Activated CD4-positive, alpha-beta T cell treated with anti-CD3 and anti-CD28 coated beads for 36 hours (primary cell): Measurements from ENCODE around the gene ERH. TPM values are rescaled to one million over a fixed set of nuclear protein-coding genes. Genes with fewer than 3 reads are reported as not detected.
"Not testable (repeated sequence)": the region's sequence is repeated elsewhere in the genome, so short reads cannot be mapped to it uniquely, and the experiment has no call there.

Experiments
- ATAC-seq: fragments of 200-7000 bp; cut with Tn5 transposase; one replicate; pipeline ENCODE4 v1.10.0; 2021; ENCODE audit warnings: mild to moderate bottlenecking, moderate library complexity
- CTCF ChIA-PET: fragments of 350-600 bp; sonication (Branson Sonifier 250); formaldehyde crosslinking; loops from one replicate; lab custom pipeline; 2021; ENCODE audit warnings: antibody characterized with exemption; lab: Charles Lee
- POLR2A ChIA-PET: fragments of 350-600 bp; sonication (Branson Sonifier 250); formaldehyde crosslinking; loops from one replicate; lab custom pipeline; 2021; ENCODE audit warnings: antibody characterized with exemption, inconsistent platforms; lab: Charles Lee
- DNase-seq: peaks from one replicate; pipeline ENCODE4 v3.0.0-alpha.2; 2020
- H3K27ac Mint-ChIP-seq: one replicate; pipeline ENCODE4 v1.8.0; 2021; ENCODE audit warnings: mixed read lengths
- H3K27me3 Mint-ChIP-seq: one replicate; pipeline ENCODE4 v1.8.0; 2021; ENCODE audit warnings: mixed read lengths
- H3K36me3 Mint-ChIP-seq: one replicate; pipeline ENCODE4 v1.8.0; 2021; ENCODE audit warnings: low read depth, mixed read lengths
- H3K4me1 Mint-ChIP-seq: one replicate; pipeline ENCODE4 v1.8.0; 2021; ENCODE audit warnings: mixed read lengths
- H3K4me3 Mint-ChIP-seq: one replicate; pipeline ENCODE4 v1.8.0; 2021; ENCODE audit warnings: mild to moderate bottlenecking, moderate library complexity, mixed read lengths
- H3K9me3 Mint-ChIP-seq: one replicate; pipeline ENCODE4 v1.8.0; 2021; ENCODE audit warnings: low read depth, mixed read lengths
- intact Hi-C, 2 experiments: fragments of 100-400 bp; cut with DNase I in 1 of 2; cut with micrococcal nuclease in 1 of 2; formaldehyde crosslinking; loops; one replicate each; pipeline versions ENCODE4 v1.14.2 to v1.15.1; 2022 to 2024; cut with DNase I, micrococcal nuclease
- total RNA-seq, 2 experiments: library from RNA; stranded (reverse); gene quantifications; one replicate each; pipeline ENCODE4 v1.2.3, GENCODE V29; 2021

The ERH gene
- total RNA-seq, 2 experiments from 2014 or later: 343 to 385 TPM

DNA sequence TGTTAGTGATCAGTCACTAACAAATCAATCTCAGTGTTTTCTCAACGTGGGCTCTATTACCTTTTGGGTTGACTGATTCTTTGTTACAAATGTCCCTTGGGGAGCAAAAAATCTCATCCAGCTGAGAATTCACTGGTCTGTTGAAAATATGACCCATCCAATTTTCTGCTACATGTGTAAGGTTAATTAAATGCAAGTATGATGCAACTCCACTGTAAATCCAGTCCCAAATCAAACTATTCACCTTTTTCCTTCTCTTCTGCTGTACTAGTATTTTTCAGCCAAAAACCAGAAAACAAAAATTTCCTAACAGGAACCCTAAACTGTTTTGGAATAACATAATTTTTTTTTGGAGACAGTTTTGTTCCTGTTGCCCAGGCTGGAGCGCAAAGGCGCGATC lies 2.2 kb downstream of the ERH start:
- CTCF ChIA-PET: interaction anchor here (1.2 to 1.3 kb wide), 2 partner anchors 11 to 153 kb away, joined by 3 read pairs; no protein-coding TSS in a partner anchor
- H3K9me3 Mint-ChIP-seq: no peaks in the 10 kb centered on the region
- no peak for ATAC-seq
- intact Hi-C loops: loop anchor here (5.0 to 10.0 kb wide), 10 partner anchors 204 to 1724 kb away; partner anchors contain the start of genes RAD51B (in 2 of the 2), ZFYVE26 (in 2 of the 2), ACTN1 (in 1 of the 2) and COX16 (in 1 of the 2)
- H3K27me3 Mint-ChIP-seq: no peaks in the 10 kb centered on the region
- DNase-seq: no peak
- H3K4me3 Mint-ChIP-seq: peak overlapping the region; percentile 95
- POLR2A ChIA-PET: interaction anchor here (0.6 kb wide), 1 partner anchor 9 kb away, joined by 3 read pairs; no protein-coding TSS in a partner anchor
- peaks cover 63% of the 10 kb centered on the region for H3K36me3 Mint-ChIP-seq
- peak overlapping the region; percentile 100 for H3K27ac Mint-ChIP-seq
- peaks cover 72% of the 10 kb centered on the region for H3K4me1 Mint-ChIP-seq

DNA sequence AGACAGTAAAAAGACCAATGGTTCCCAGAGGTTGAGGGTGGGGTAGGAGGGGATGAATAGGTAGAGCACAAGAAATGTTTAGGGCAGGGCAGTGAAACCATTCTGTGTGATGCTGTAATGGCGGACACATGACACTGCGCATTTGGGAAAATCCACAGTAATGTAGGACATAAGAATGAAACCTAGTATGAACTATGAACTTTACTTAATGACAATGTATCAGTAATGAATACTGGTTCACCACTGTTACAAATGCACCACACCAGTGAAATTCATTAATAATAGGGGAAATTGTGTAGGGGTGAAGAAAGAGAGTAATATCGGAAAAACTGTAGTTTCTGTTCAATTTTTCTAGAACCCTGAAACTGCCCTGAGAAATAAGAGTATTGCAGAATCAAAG lies 5.6 kb downstream of the ERH start:
- Mint-ChIP-seq H3K4me3 (no peak overlapping the region), H3K27ac (no peak overlapping the region), H3K36me3 (peaks cover 86% of the 10 kb centered on the region), H3K9me3 (no peaks in the 10 kb centered on the region), H3K27me3 (no peaks in the 10 kb centered on the region), H3K4me1 (peaks cover 68% of the 10 kb centered on the region)
- POLR2A ChIA-PET: interaction anchor here (0.7 kb wide), 1 partner anchor 35 kb away, joined by 4 read pairs; no protein-coding TSS in a partner anchor
- CTCF ChIA-PET: no interaction called here
- ATAC-seq (no peak), DNase-seq (no peak)
- intact Hi-C loops: loop anchor here in 1 of 2 experiments (10.0 kb wide), 2 partner anchors 372 to 418 kb away; partner anchors contain the start of genes ACTN1 and SRSF5

DNA sequence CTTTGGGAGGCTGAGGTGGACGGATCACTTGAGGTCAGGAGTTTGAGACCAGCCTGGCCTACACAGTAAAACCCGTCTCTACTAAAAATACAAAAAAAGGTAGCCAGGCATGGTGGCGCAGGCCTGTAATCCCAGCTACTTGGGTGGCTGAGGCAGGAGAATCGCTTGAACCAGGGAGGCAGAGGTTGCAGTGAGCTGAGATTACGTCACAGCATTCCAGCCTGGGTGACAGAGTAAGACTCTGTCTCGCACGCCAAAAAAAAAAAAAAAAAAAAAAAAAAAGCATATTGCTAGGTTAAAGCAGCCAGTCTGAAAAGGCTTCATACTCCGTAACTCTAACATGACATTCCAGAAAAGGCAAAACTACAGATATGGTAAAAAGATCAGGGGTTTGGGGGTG lies 6.7 kb downstream of the ERH start:
- POLR2A ChIA-PET: not testable (repeated sequence)

DNA sequence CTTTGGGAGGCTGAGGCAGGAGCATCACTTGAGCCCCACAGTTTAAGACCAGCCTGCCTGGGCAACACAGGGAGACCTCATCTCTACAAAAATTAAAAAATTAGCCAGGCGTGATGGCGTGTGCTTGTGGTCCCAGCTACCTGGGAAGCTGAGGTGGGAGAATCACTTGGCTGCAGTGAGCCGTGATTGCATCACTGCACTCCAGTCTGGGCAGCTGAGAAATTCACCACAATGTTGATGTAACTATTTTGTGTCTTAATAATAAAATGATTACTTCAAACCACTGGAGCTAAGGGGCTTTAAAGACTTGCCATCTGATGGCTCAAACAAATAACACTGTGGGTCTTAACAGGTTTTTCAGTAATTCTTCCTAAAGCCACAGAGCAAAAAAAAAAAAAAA lies 10.8 kb downstream of the ERH start:
- CTCF ChIA-PET: interaction anchor here (1.3 kb wide), 2 partner anchors 30 to 145 kb away, joined by 3 to 5 read pairs; no protein-coding TSS in a partner anchor
- H3K4me3 Mint-ChIP-seq: no peak overlapping the region
- H3K27me3 Mint-ChIP-seq: no peaks in the 10 kb centered on the region

More for the DNA sequence above, 6.7 kb downstream of the ERH start:
- H3K27me3 Mint-ChIP-seq, H3K27ac Mint-ChIP-seq, H3K9me3 Mint-ChIP-seq, DNase-seq, H3K4me3 Mint-ChIP-seq, ATAC-seq: not testable (repeated sequence)
- CTCF ChIA-PET: interaction anchor here (0.8 to 1.7 kb wide), 2 partner anchors 13 to 124 kb away, joined by 4 read pairs; no protein-coding TSS in a partner anchor
- intact Hi-C loops: loop anchor here in 1 of 2 experiments (10.0 kb wide), 2 partner anchors 373 to 417 kb away; partner anchors contain the start of genes ACTN1 and SRSF5
- peaks cover 69% of the 10 kb centered on the region for H3K4me1 Mint-ChIP-seq
- H3K36me3 Mint-ChIP-seq: peaks cover 87% of the 10 kb centered on the region

DNA sequence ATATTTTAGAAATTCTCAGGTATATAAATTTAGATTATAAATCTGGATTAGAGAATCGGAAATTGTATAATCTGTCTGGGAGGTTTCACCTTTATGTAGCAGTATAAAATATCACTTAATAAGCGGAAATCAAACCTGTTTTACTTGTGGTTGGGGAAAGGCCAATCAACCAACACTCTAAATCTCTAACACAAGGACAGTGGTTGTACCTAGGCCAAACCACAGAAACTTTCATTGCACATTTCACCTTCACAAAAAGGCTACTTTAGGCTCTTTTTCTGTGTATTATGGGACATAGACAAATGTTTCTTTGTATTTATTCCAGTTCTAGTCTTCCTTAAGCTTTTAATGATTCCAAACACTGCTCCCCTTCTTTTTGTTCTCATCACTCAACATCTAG lies 19.8 kb downstream of the ERH start:
- ATAC-seq (no peak), DNase-seq (no peak)
- no peaks in the 10 kb centered on the region for H3K27me3 Mint-ChIP-seq
- ChIA-PET POLR2A (interaction anchor here (0.6 to 1.0 kb wide), 2 partner anchors 13 to 46 kb away, joined by 4 to 5 read pairs; no protein-coding TSS in a partner anchor), CTCF (no interaction called here)
- H3K4me1 Mint-ChIP-seq: peaks cover 11% of the 10 kb centered on the region
- intact Hi-C loops: no loop called here
- H3K36me3 Mint-ChIP-seq: peaks cover 62% of the 10 kb centered on the region
- no peak overlapping the region for H3K27ac Mint-ChIP-seq
- H3K9me3 Mint-ChIP-seq: peaks cover 9% of the 10 kb centered on the region
- no peak overlapping the region for H3K4me3 Mint-ChIP-seq

More for the DNA sequence above, 10.8 kb downstream of the ERH start:
- peaks cover 45% of the 10 kb centered on the region for H3K4me1 Mint-ChIP-seq
- no peaks in the 10 kb centered on the region for H3K9me3 Mint-ChIP-seq
- POLR2A ChIA-PET: interaction anchor here (0.7 kb wide), 2 partner anchors 8 to 13 kb away, joined by 3 read pairs; no protein-coding TSS in a partner anchor
- ATAC-seq (no peak), DNase-seq (no peak)
- H3K27ac Mint-ChIP-seq: no peak overlapping the region
- intact Hi-C loops: no loop called here
- H3K36me3 Mint-ChIP-seq: peaks cover 74% of the 10 kb centered on the region

DNA sequence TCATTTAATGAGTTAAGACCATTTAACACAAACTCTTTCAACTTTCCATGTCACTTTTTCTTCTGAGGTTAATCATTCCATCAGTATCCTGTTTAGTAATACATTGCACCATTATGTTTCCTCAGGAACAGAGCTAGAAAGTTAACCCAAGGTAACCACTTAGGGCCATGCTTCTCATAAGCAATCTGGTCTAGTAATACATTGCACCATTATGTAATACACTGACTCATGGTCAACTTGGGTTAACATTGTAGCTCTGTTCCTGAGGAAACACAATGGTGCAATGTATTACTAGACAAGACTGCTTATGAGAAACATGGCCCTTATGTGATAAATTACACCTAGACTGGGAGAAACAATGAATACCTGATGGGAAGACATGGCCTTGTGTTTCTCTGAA lies 21.7 kb downstream of the ERH start:
- no peaks in the 10 kb centered on the region for H3K27me3 Mint-ChIP-seq
- no peak overlapping the region for H3K4me3 Mint-ChIP-seq
- peaks cover 9% of the 10 kb centered on the region for H3K9me3 Mint-ChIP-seq
- no peak for DNase-seq
- H3K36me3 Mint-ChIP-seq: peaks cover 62% of the 10 kb centered on the region
- ATAC-seq: no peak
- peaks cover 16% of the 10 kb centered on the region for H3K4me1 Mint-ChIP-seq
- intact Hi-C loops: no loop called here
- CTCF ChIA-PET: interaction anchor here (0.7 to 1.2 kb wide), 3 partner anchors 10 to 135 kb away, joined by 3 read pairs; no protein-coding TSS in a partner anchor
- POLR2A ChIA-PET: interaction anchor here (1.2 kb wide), 1 partner anchor 22 kb away, joined by 3 read pairs; the partner anchor contains the start of genes ERH and SLC39A9
- H3K27ac Mint-ChIP-seq: no peak overlapping the region

DNA sequence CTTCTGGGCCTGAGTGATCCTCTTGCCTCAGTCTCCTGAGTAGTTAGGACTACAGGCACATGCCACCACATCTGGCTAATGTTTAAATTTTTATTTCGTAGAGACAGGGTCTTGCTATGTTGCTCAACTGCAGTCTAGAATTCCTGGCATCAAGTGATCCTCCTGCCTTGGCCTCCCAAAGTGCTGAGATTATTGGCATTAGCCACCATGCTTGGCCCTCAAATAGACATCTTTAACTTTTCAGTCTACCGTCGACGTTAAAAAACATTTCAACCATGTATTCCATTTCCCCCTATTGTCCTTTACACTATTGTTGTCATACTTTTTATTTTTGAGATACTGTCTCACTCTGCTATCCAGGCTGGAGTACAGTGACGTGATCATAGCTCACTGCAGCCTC lies 22.4 kb downstream of the ERH start:
- ATAC-seq (no peak), DNase-seq (no peak)
- H3K4me3 Mint-ChIP-seq: no peak overlapping the region
- peaks cover 16% of the 10 kb centered on the region for H3K4me1 Mint-ChIP-seq
- ChIA-PET POLR2A (interaction anchor here (1.2 kb wide), 1 partner anchor 22 kb away, joined by 3 read pairs; the partner anchor contains the start of genes ERH and SLC39A9), CTCF (no interaction called here)
- H3K27me3 Mint-ChIP-seq: no peaks in the 10 kb centered on the region
- H3K36me3 Mint-ChIP-seq: peaks cover 58% of the 10 kb centered on the region
- peaks cover 9% of the 10 kb centered on the region for H3K9me3 Mint-ChIP-seq
- intact Hi-C loops: no loop called here
- H3K27ac Mint-ChIP-seq: no peak overlapping the region

DNA sequence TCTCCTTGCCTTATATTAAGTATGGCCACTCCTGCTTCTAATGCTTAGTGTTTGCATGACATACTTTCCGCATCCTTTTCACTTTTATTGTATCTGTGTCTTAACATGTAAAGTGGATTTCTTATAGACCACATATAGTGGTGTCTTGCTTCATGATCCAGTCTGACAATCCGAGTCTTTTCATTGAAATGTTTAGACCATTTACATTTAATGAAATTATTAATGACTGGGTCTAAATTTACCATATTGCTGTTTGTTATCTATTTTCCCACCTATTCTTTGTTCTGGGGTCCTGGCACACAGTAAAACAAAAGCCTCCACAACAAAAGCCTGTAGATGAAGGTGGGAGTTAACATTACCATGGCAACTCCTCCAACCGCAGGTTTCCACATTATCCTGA lies 22.9 kb downstream of the ERH start:
- H3K36me3 Mint-ChIP-seq: peaks cover 54% of the 10 kb centered on the region
- no peak overlapping the region for H3K27ac Mint-ChIP-seq
- no peaks in the 10 kb centered on the region for H3K27me3 Mint-ChIP-seq
- POLR2A ChIA-PET: no interaction called here
- peaks cover 16% of the 10 kb centered on the region for H3K4me1 Mint-ChIP-seq
- ATAC-seq: no peak
- intact Hi-C loops: no loop called here
- no peak overlapping the region for H3K4me3 Mint-ChIP-seq
- CTCF ChIA-PET: no interaction called here
- peaks cover 9% of the 10 kb centered on the region for H3K9me3 Mint-ChIP-seq
- no peak for DNase-seq

DNA sequence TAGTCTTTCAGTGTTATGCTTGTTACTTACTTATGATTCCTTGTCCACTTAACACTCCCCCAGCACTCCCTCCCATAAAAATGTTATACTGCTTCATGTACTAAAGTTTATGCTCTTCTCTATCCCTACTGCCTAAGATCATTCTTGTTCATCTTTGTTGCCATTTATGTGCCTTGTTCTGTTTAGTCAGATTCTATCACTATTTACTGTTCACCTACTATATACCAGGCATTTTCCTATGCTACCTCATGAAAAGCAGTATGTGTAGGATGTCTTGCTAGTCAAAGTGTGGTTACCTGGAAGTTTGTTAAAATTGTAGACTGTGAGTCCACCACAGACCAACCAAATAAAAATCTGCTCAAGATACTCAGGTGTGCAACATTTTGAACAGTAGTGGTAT lies 23.9 kb downstream of the ERH start:
- Mint-ChIP-seq H3K36me3 (peaks cover 45% of the 10 kb centered on the region), H3K27ac (peak overlapping the region; percentile 49), H3K9me3 (peaks cover 9% of the 10 kb centered on the region), H3K4me1 (peaks cover 16% of the 10 kb centered on the region), H3K27me3 (no peaks in the 10 kb centered on the region), H3K4me3 (no peak overlapping the region)
- ChIA-PET POLR2A (interaction anchor here (0.6 kb wide), 1 partner anchor 13 kb away, joined by 3 read pairs; no protein-coding TSS in a partner anchor), CTCF (interaction anchor here (0.7 kb wide), 1 partner anchor 66 kb away, joined by 4 read pairs; no protein-coding TSS in a partner anchor)
- no peak for ATAC-seq
- intact Hi-C loops: no loop called here
- no peak for DNase-seq

DNA sequence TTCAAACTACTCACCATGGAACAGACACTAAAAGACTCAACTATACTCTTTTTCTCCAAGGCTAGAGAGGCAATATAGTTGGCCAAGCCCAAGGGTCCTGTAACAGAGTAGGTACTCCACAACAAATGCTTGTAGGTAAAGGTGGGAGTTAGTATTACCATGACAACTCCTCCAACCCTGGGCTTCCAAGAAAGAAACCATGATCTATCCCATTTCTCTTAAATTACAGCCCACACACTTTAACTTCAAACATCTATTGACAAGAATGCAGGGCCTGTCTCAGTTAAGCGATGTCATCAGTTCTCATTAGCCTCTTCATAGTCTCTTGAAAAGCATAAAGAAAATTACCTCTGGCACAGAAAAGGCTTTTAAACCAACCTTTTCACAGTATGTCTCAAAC lies 25.0 kb downstream of the ERH start:
- no peak for DNase-seq
- Mint-ChIP-seq H3K9me3 (peaks cover 9% of the 10 kb centered on the region), H3K36me3 (peaks cover 40% of the 10 kb centered on the region), H3K27me3 (no peaks in the 10 kb centered on the region), H3K27ac (peak overlapping the region; percentile 78), H3K4me3 (no peak overlapping the region), H3K4me1 (peaks cover 16% of the 10 kb centered on the region)
- intact Hi-C loops: no loop called here
- peak; percentile 78 for ATAC-seq
- ChIA-PET CTCF (interaction anchor here (0.6 kb wide), 1 partner anchor 411 kb away, joined by 3 read pairs; no protein-coding TSS in a partner anchor), POLR2A (no interaction called here)

DNA sequence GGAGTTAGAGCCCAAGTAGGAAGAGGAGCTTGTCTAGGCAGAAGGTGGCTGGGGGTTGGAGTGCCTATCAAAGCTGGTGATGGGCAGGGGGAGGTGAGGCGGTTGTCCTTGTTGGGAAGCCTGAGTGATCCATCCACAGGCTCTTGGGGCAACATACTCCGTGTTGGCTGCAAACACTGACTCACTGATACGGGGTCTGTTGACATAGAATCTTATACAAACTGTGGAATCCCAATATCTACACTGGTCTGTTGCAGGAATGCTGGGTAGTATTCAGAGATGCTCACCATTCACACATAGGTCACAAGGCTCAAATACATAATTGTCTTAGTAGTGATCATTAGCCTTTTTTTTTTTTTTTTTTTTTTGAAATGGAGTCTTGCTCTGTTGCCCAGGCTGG lies 26.0 kb downstream of the ERH start:
- peaks cover 37% of the 10 kb centered on the region for H3K36me3 Mint-ChIP-seq
- no peak for ATAC-seq
- DNase-seq: no peak
- intact Hi-C loops: no loop called here
- no peak overlapping the region for H3K4me3 Mint-ChIP-seq
- peaks cover 16% of the 10 kb centered on the region for H3K4me1 Mint-ChIP-seq
- H3K27me3 Mint-ChIP-seq: no peaks in the 10 kb centered on the region
- ChIA-PET CTCF (interaction anchor here (0.6 kb wide), 1 partner anchor 412 kb away, joined by 3 read pairs; no protein-coding TSS in a partner anchor), POLR2A (interaction anchor here (0.6 kb wide), 1 partner anchor 18 kb away, joined by 4 read pairs; no protein-coding TSS in a partner anchor)
- H3K9me3 Mint-ChIP-seq: peaks cover 9% of the 10 kb centered on the region
- no peak overlapping the region for H3K27ac Mint-ChIP-seq
